NCI-H345 (cell line): ENCODE measurements around the gene FHAD1.

Experiments used
- DNase-seq: peaks from one replicate; lab custom pipeline; 2025; lab: John Stamatoyannopoulos, UW

Gene FHAD1

GRCh38 chr1:15218287-15219279 lies 28.4 kb upstream of the FHAD1 start:
- DNase-seq, result no peak

- no peak for DNase-seq
Measured at GRCh38 chr1:15219280-15220023, 27.6 kb upstream of the FHAD1 start.

DNA sequence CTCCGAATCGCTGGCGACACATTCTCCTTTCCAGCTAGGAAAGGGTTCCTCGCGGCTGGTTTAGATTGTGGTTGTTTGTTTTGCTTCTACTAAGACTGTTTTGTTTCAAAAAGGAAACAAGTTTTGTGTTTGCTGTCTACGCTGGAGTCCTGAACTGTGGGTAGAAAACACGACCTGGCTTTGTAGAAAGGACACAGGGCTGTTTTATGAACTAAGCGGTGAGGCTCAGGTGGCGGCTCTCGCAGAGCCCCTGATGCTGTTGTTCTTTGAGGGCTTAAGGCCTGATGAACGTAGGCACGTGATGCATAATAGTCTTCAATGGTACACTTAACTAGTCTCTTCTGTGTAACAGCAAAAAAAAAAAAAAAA lies 27.0 kb upstream of the FHAD1 start:
- DNase-seq, result no peak

DNA sequence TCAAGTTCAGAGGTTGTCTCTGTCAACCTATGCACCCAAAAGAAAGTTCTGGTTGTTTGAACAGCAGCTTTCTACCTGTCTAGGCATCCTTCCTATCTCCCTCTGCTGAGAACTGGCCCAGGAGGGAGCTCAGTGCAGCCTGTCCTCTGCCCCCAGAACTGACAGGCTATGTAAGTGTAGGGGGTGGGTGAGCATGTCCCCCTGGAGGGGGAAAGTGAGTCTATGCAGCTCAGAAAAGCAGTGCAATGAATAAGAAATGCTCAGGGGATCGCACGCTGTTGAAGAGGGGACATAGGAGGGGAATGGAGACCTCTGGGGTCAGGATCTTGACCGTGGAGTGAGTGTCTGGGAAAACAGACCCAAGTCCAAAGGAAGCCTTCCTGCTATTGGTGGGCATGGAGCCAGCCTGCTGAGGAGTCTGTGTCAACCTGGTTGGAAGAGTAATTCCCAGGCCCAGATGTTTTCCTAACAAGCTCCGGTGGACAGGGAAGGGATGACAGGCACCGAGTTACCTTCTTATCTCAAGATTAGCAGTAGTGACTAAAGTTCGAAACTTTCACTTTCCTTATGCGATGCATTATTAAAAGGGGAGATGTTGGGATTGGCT lies 26.1 kb upstream of the FHAD1 start:
- no peak for DNase-seq

DNA sequence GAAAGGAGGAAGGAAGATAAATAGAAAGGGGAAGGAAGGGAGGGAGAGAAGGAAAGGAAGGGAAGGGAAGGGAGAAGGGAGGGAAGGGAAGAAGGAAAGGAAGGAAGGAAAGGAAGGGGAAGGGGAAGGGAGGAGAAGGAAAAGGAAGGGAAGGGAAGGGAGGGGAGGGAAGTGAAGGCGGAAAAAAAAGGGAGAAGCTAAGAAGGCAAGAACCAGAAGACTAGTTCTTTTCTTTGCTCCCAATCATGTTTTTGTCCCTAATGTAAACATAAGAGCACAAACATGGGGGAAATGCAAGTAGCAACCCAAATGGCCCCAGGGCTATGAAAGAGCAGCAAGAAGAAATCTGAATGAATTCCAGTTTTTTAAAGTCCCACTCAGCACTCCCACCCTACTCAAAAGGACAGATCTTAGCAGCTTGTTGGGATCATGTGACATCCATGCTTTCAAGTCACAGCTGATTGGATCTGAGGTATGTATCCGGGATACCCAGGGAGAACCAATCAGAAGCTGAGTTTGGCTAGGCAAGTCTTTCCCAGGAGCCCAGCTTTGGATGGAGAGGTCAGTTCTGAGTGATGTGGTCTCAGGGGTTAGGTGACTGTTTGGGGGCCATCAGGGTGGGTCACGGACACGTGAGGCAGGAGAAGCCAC lies 24.2 kb upstream of the FHAD1 start:
- no peak for DNase-seq

DNA sequence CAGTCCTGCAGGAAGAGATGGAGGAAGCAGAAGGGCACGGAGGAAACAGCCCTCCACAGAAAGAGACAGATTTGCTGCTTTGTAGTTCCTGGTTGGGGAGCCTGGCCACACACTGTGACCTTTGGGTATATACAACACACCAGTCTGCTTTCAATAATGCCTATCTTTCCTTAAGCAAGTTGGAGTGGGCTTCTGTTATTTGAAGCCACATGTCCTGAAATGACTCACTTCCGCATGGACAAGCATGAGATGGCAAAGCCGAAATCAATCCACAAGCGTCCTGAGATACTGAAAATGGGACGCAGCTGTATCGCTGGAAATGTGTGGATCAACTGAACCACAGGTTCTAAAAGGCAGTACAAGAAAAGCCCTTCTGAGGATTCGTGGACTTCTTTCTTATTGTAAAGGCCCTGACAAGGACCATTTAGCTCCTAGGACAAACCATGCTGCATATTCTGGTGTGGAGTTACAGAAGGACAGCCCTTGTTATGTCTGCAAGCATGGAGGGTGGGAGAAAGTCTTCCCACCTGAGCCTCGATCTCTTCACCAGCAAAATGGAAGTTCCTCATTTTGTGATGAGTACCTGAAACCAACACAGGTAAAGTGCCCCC lies 22.7 kb upstream of the FHAD1 start:
- DNase-seq, result no peak

- no peak for DNase-seq
Measured at GRCh38 chr1:15224974-15225373, 22.0 kb upstream of the FHAD1 start.

GRCh38 chr1:15225461-15225860 lies 21.6 kb upstream of the FHAD1 start:
- no peak for DNase-seq

- DNase-seq, result no peak
Measured at GRCh38 chr1:15226388-15227255, 20.4 kb upstream of the FHAD1 start.

DNA sequence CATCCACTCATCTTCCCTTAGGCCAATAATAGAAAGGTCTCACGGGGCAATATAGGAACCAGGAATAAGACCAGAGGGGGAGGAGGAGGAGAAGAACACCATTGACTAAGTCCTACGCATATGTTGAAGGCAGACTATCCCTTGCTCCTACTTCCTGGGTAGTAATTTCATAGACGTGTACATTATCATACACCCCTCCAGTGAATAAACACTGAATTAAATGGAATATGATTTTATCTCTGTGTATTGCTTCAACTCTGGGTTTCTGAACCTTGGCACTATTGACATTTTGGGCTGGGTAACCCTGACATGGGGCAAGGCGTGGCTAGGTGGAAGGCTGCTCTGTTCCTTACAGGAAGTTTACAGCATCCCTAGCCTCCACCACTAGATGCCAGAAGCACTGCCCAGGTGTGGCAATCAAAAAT lies 17.3 kb upstream of the FHAD1 start:
- no peak for DNase-seq

DNA sequence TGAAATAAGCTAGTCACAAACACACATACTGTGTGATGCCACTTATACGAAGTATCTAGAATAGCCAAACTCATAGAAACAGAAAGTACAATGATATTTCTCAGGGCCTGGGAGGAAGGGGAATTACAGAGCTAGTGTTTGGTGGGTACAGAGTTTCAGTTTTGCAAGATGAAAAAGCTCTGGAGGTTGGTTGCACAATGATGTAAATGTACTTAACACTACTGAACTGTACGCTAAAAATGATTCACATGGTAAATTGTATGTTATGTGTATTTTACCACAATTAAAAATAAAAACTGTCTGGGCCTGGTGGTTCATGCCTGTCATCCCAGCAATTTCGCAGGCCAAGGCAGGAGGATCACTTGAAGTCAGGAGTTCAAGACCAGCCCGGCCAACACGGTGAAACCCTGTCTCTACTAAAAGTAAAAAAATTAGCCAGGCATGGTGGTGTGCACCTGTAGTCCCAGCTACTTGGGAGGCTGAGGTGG lies 15.3 kb upstream of the FHAD1 start:
- DNase-seq, result no peak

GRCh38 chr1:15233689-15234088 lies 13.3 kb upstream of the FHAD1 start:
- DNase-seq, result no peak

- DNase-seq, result no peak
Measured at GRCh38 chr1:15236321-15236721, 10.7 kb upstream of the FHAD1 start.

DNA sequence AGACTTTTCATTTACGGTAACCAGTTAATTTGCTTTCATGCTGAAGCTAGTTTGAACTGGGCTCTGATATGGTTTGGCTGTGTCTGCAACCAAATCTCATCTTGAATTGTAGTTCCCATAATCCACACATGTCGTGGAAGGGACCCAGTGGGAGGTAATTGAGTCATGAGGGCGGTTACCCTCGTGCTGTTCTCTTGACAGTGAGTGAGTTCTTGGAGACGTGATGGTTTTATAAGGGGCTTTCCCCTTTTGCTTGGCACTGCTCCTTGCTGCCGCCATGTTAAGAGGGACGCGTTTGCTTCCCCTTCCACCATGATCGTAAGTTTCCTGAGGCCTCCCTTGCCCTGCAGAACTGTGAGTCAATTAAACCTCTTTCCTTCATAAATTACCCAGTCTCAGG lies 10.3 kb upstream of the FHAD1 start:
- no peak for DNase-seq

DNA sequence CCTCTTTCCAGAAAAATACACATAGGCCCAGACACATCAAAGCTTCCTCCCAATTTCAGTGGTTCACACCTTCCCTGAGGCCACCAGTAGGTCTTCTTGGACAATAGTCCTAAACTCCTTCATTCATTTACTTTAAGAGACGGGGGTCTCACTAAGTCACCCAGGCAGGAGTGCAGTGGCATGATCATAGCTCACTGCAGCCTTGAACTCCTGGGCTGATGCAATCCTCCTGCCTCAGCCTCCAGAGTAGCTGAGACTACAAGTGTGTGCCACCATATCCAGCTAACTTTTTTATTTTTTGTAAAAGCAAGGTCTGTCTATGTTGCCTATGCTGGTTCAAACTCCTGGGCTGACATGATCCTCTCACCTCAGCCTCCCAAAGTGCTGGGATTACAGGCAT lies 8.2 kb upstream of the FHAD1 start:
- no peak for DNase-seq

GRCh38 chr1:15242766-15243165 lies 4.3 kb upstream of the FHAD1 start:
- no peak for DNase-seq

- no peak for DNase-seq
Measured at GRCh38 chr1:15243275-15244043, 3.6 kb upstream of the FHAD1 start.

GRCh38 chr1:15244813-15245212 lies 2.2 kb upstream of the FHAD1 start:
- no peak for DNase-seq

- DNase-seq, result no peak
Measured at GRCh38 chr1:15245593-15246360, 1.2 kb upstream of the FHAD1 start.
